K562 (cell line): ENCODE data around the gene MPPED2. TPM values are rescaled to one million over a fixed set of nuclear protein-coding genes. Genes with fewer than 3 reads are reported as not detected.

Experiments used
- ATAC-seq: fragments of 200-7000 bp; cut with Tn5 transposase; 3 replicates; pipeline ENCODE4 v1.9.1; 2020; ENCODE audit warnings: moderate library complexity
- BruUV-seq: library from RNA; stranded (reverse); fragments of 400-500 nt; replicated peaks from 2 replicates; lab custom pipeline; 2021; lab: Mats Ljungman, UMichigan
- CTCF ChIA-PET: fragments of 300-600 bp; formaldehyde crosslinking; extraction: SDS; loops from one replicate; lab custom pipeline; 2021; ENCODE audit warnings: low intra/inter-chr PET ratio; lab: Yijun Ruan, JAX
- POLR2A ChIA-PET: fragments of 300-600, 350-650 bp; sonication (Branson Sonifier 250); formaldehyde crosslinking; extraction: SDS; loops from one replicate; lab custom pipeline; 2021; ENCODE audit warnings: antibody characterized with exemption, inconsistent platforms; lab: Yijun Ruan, JAX
- DNase-seq, 4 experiments: peaks; one replicate each; pipeline versions ENCODE4 v3.0.0 to v3.0.0-alpha.2; 2011 to 2018; ENCODE audit warnings: low spot score in 3 of 4, mixed read lengths in 3 of 4; ENCODE audit errors: extremely low read depth in 1 of 4
- FAIRE-seq: peaks from 2 replicates; lab custom pipeline; 2011; peaks lifted over from hg19 to GRCh38; lab: Jason Lieb, UNC
- H2AFZ ChIP-seq: 2 replicates; pipeline ENCODE4 v1.6.0; 2011; ENCODE audit warnings: low read depth, low read length, control low read depth, inconsistent platforms
- H3K27ac ChIP-seq: fragments of 200-600 bp; 3 replicates; pipeline ENCODE4 v1.8.0; 2011; ENCODE audit warnings: low read depth, mild to moderate bottlenecking, control low read depth, inconsistent platforms, low read length, moderate library complexity, mixed read lengths; ENCODE audit errors: extremely low read depth
- H3K27me3 ChIP-seq, 2 experiments: fragments of 300-600 bp in 1 of 2; 2 replicates in 1 of 2; 3 replicates in 1 of 2; pipeline versions ENCODE4 v1.6.0 to v1.8.0; 2011; ENCODE audit warnings: inconsistent platforms in 2 of 2, low read length in 2 of 2, mild to moderate bottlenecking in 1 of 2, mixed read lengths in 1 of 2, moderate library complexity in 1 of 2; ENCODE audit not compliant: control insufficient read depth in 2 of 2, insufficient read depth in 2 of 2
- H3K36me3 ChIP-seq: fragments of 300-600 bp; 3 replicates; pipeline ENCODE4 v1.8.0; 2011; ENCODE audit warnings: mild to moderate bottlenecking, low read length, inconsistent platforms; ENCODE audit not compliant: control insufficient read depth, insufficient read depth
- H3K4me1 ChIP-seq, 2 experiments: fragments of 200-600 bp in 1 of 2; replicated peaks in 1 of 2; 2 replicates in 1 of 2; 3 replicates in 1 of 2; pipeline versions ENCODE4 v1.5.1 to v1.8.0; 2011; ENCODE audit warnings: inconsistent platforms in 2 of 2, low read length in 2 of 2, mild to moderate bottlenecking in 1 of 2, mixed read lengths in 1 of 2, moderate library complexity in 1 of 2; ENCODE audit not compliant: control insufficient read depth in 2 of 2, insufficient read depth in 2 of 2
- H3K4me2 ChIP-seq: 2 replicates; pipeline ENCODE4 v1.6.1; 2011; ENCODE audit warnings: low read length, control low read depth, inconsistent platforms, mixed read lengths; ENCODE audit not compliant: insufficient read depth
- H3K4me3 ChIP-seq: fragments of 200-600 bp; sonication (generic), shearing (Covaris generic); 2 replicates; pipeline ENCODE4 v1.5.1; 2016; ENCODE audit warnings: control low read depth, inconsistent platforms
- H3K79me2 ChIP-seq: fragments of 200-600 bp; 3 replicates; pipeline ENCODE4 v1.8.0; 2011; ENCODE audit warnings: low read length, inconsistent platforms; ENCODE audit not compliant: control insufficient read depth, insufficient read depth
- H3K9ac ChIP-seq, 2 experiments: 2 replicates each; pipeline versions ENCODE4 v1.6.0 to v1.6.1; 2011; ENCODE audit warnings: low read depth in 2 of 2, low read length in 2 of 2, control low read depth in 1 of 2, inconsistent platforms in 1 of 2, mild to moderate bottlenecking in 1 of 2, mixed read lengths in 1 of 2; ENCODE audit not compliant: insufficient read depth in 1 of 2
- H3K9me1 ChIP-seq: one replicate; pipeline ENCODE4 v1.6.0; 2011; ENCODE audit warnings: inconsistent platforms, mild to moderate bottlenecking, low read length, moderate library complexity; ENCODE audit not compliant: control insufficient read depth, insufficient read depth
- H3K9me3 ChIP-seq: replicated peaks from 2 replicates; pipeline ENCODE4 v1.5.1; 2011; ENCODE audit warnings: low read depth, low read length, inconsistent platforms; ENCODE audit not compliant: control insufficient read depth, insufficient read depth
- H4K20me1 ChIP-seq: replicated peaks from 2 replicates; pipeline ENCODE4 v1.6.1; 2011; ENCODE audit warnings: low read length, inconsistent platforms, mixed read lengths; ENCODE audit not compliant: control insufficient read depth, insufficient read depth
- GATAD2B ChIP-seq: fragments of 450-650 bp; IDR thresholded peaks from 2 replicates; pipeline ENCODE4 v1.6.1; 2017; ENCODE audit warnings: mild to moderate bottlenecking, borderline replicate concordance
- KDM4B ChIP-seq, 2 experiments: fragments of 450-650 bp in 1 of 2; sonication (generic) in 1 of 2; IDR thresholded peaks; 2 replicates each; pipeline ENCODE4 v1.6.1; 2016 to 2017; ENCODE audit warnings: borderline replicate concordance in 2 of 2, antibody characterized with exemption in 1 of 2, low read depth in 1 of 2, mild to moderate bottlenecking in 1 of 2
- KDM5B ChIP-seq: fragments of 200-600 bp; sonication (generic); IDR thresholded peaks from 2 replicates; pipeline ENCODE4 v1.6.1; 2012; ENCODE audit warnings: low read depth, mild to moderate bottlenecking, moderate library complexity, low read length, control low read depth, inconsistent platforms; ENCODE audit not compliant: insufficient replicate concordance
- KLF10 ChIP-seq: fragments of 250-450 bp; sonication (Bioruptor Pico); IDR thresholded peaks from 2 replicates; pipeline ENCODE4 v1.6.1; 2021; ENCODE audit warnings: matching md5 sums
- TFE3 ChIP-seq: fragments of 450-650 bp; formaldehyde crosslinking; IDR thresholded peaks from 2 replicates; pipeline ENCODE4 v1.4.0; 2020; ENCODE audit warnings: mild to moderate bottlenecking, mixed read lengths
- ZBTB17 ChIP-seq: fragments of 450-650 bp; formaldehyde crosslinking; IDR thresholded peaks from 2 replicates; pipeline ENCODE4 v1.4.0; 2020; ENCODE audit warnings: mild to moderate bottlenecking
- ZNF121 ChIP-seq: sonication (generic); formaldehyde crosslinking; conservative IDR thresholded peaks from 2 replicates; pipeline ENCODE4 v1.8.0; 2022; ENCODE audit warnings: missing genetic modification reagents
- ZNF197 ChIP-seq: fragments of 200-800 bp; sonication (Bioruptor generic); IDR thresholded peaks from 2 replicates; pipeline ENCODE4 v1.6.1; 2016; ENCODE audit warnings: low read depth, missing genetic modification characterization, missing compliant biosample characterization
- WGBS: fragments of 100-300 bp; shearing (Covaris generic); methylation state at CpG from one replicate; pipeline ENCODE4 v1.1.6; 2016; ENCODE audit warnings: low coverage, mixed read lengths; ENCODE audit not compliant: insufficient coverage; ENCODE audit errors: missing lambda C conversion rate; 5-methylcytosine and 5-hydroxymethylcytosine counted together
- in situ Hi-C: fragments of 300-500 bp; cut with MboI; formaldehyde crosslinking; loops from 4 replicates; pipeline ENCODE4 v1.15.0; 2018; ENCODE audit warnings: inconsistent platforms, mixed read lengths
- intact Hi-C: fragments of 100-400 bp; cut with micrococcal nuclease; formaldehyde crosslinking; loops from 2 replicates; pipeline ENCODE4 v1.14.2; 2022
- polyA plus RNA-seq, 8 experiments: library from polyadenylated mRNA; depleted of rRNA in 4 of 8; stranded (reverse) in 5 of 8; unstranded in 3 of 8; fragments of >200 nt; fragmentation: Nextera tagmentation in 2 of 8; fragmentation: Illumina TruSeq in 1 of 8; extraction: Ambion mirVana in 2 of 8; extraction: Trizol in 1 of 8; gene quantifications; 2 replicates each; pipeline versions ENCODE4 v1.2.1 to v1.2.3, GENCODE V29; 2011 to 2014; ENCODE audit warnings: inconsistent platforms in 1 of 8, missing spikeins in 1 of 8
- total RNA-seq, 7 experiments: library from RNA; depleted of rRNA in 6 of 7; stranded (reverse); fragments of >200 nt in 6 of 7; fragmentation: Illumina TruSeq in 2 of 7; extraction: Trizol in 2 of 7; gene quantifications; 2 replicates each; pipeline versions ENCODE4 v1.2.1 to v1.2.3, GENCODE V29; 2011 to 2021; ENCODE audit warnings: low replicate concordance in 1 of 7

MPPED2 gene
- total and polyA plus RNA-seq, 9 of the 15 experiments (the other 6 are each of a cell fraction or from before 2014, with no cell fraction given) = not detected

DNA sequence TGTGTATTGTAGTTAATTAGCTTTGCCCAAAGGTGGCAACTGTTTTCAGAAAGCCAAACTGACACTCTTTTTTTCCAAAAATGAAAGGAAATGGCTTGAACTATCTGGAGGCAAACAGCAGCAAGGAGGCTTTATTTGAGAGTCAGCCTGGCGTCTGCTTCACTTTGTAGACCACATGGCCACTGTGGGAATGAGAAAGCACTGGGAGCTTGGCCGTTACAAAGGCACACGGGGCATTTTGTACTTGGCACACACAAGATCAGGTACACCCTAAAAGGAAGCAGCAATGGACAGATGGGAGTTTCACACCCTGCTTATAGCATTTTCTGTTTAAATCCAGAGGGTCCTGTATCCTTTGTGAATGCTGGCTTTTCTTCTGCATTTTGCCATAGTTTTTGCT, 126.3 kb downstream of the MPPED2 start:
- intact Hi-C loops = no loop called here
- ChIA-PET POLR2A (no interaction called here), CTCF (no interaction called here)
- WGBS = 0% methylated on average over 3 of the region's 3 CpGs
- no peak for TF ChIP-seq KDM4B (IDR thresholded peaks at IDR 0.05; ENCODE audit: borderline replicate concordance in 2 of 2, low read depth in 1 of 2)
- no peak for TF ChIP-seq ZNF197 (CRISPR knock-in tag)
- TF ChIP-seq KLF10 (CRISPR knock-in tag) = no peak
- TF ChIP-seq ZBTB17 (CRISPR knock-in tag) = no peak
- no peak for TF ChIP-seq KDM5B
- no peak for TF ChIP-seq GATAD2B
- FAIRE-seq (no peak), DNase-seq (no peak), ATAC-seq (no peak)
- H3K27me3 ChIP-seq = no peaks in the 10 kb centered on the region
- no peaks in the 10 kb centered on the region for H3K79me2 ChIP-seq
- H3K9me1 ChIP-seq = no peaks in the 10 kb centered on the region
- no peak overlapping the region for H3K27ac ChIP-seq
- H3K9me3 ChIP-seq = no peaks in the 10 kb centered on the region
- BruUV-seq = no TSS peak
- H4K20me1 ChIP-seq = no peaks in the 10 kb centered on the region
- H3K9ac ChIP-seq = no peak overlapping the region
- in situ Hi-C loops = no loop called here
- H3K4me2 ChIP-seq = no peak overlapping the region
- H3K4me1 ChIP-seq = no peaks in the 10 kb centered on the region
- no peak overlapping the region for H3K4me3 ChIP-seq
- H3K36me3 ChIP-seq = no peaks in the 10 kb centered on the region
- no peak overlapping the region for H2AFZ ChIP-seq

DNA sequence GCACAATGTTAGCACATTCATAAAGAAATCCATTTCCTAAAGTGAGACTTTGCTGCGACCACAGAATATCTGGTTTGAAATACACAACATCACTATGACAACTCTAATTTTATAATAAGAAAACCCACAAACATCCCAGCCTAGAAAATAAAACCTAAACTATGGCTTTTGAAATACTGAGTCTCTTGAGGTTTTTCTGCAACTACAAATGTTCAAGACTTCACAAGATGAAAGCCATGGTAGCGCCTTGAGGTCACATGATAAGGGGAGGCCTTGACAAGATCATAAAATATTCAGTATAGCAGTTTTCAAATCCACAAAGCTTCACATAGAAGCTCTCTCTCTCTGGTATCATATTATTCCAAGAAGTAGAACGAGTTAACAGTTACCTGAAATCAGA, 126.8 kb downstream of the MPPED2 start:
- intact Hi-C loops = no loop called here
- Histone ChIP-seq H3K4me2 (no peak overlapping the region), H3K27ac (no peak overlapping the region), H3K79me2 (no peaks in the 10 kb centered on the region), H3K9ac (no peak overlapping the region), H3K9me3 (no peaks in the 10 kb centered on the region), H4K20me1 (no peaks in the 10 kb centered on the region), H2AFZ (no peak overlapping the region), H3K9me1 (no peaks in the 10 kb centered on the region), H3K27me3 (no peaks in the 10 kb centered on the region), H3K4me1 (no peaks in the 10 kb centered on the region), H3K36me3 (no peaks in the 10 kb centered on the region), H3K4me3 (no peak overlapping the region)
- BruUV-seq = no TSS peak
- DNase-seq (no peak), ATAC-seq (no peak), FAIRE-seq (no peak)
- WGBS = 0% methylated on average over 3 of the region's 3 CpGs
- ChIA-PET POLR2A (no interaction called here), CTCF (no interaction called here)
- in situ Hi-C loops = no loop called here
- TF ChIP-seq ZNF121 (CRISPR knock-in tag) (no peak), TFE3 (CRISPR knock-in tag) (0 out of 2 replicates have a peak, but pooled peaks have one; percentile 6)
